ENCODE results near the gene HOXC6.

The HOXC6 gene

GRCh38 chr12:54044425-54045103 lies 16.3 kb downstream of the HOXC6 start:
- DNase-seq = no peak

GRCh38 chr12:54045401-54045800 lies 17.2 kb downstream of the HOXC6 start:
- DNase-seq = no peak

GRCh38 chr12:54045868-54046521 lies 17.8 kb downstream of the HOXC6 start:
- DNase-seq = no peak

DNA sequence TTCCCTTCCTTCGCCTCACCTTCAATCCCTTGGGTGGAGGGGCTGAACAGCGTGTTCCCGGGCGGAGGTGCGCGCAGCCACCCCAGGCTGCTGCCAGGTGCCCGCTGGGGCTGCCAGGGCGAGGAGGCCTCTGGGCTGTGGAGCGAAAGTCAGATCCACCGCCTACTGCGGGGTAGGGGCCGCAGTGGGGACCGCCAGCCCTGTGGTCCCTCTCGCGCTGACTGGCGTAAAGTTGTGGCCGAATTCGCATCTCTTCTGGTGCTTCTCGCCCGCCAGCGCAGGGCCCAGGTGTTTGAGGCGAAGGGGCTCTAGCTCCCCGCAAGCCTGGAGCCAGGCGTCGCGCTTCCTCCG lies 18.5 kb downstream of the HOXC6 start:
- DNase-seq = no peak

DNA sequence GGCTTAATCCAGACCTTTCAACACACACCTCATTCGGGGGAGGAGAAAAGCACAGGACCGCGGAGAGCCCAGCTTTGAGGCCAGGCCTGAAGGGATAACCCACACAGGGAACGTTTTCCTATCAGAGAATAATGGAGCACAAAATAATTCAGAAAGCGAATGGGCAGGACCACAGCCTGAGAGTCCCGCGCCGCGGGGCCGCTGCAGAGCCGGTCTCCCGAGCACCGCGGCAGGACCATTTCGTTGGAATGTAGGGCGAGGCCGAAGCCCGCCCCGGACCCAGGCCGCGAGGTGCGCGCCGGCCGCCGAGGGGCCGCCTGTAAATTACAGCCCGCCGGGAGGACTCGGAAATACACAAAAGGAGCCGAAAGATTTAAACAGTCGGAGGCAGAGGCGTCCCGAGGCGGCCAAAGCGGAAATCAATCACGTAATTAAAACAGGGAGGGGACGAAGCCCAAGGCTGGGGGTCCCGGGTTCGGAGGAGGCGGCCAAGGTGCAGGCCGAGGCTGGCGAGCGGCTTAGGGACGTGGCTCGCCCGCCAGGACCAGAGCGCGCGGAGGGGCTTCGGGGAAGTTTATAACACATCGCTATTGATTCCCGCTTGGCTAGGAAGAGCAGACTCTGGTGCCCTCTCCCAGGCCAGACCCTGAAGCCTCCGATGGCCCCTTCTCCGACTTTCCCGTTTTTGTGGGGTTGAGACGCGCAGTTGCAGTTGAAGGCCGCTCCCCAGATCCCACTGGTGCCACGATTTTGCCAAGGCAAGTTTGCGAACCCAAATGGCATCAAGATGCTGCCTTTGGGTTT lies 19.1 kb downstream of the HOXC6 start:
- DNase-seq = no peak

DNA sequence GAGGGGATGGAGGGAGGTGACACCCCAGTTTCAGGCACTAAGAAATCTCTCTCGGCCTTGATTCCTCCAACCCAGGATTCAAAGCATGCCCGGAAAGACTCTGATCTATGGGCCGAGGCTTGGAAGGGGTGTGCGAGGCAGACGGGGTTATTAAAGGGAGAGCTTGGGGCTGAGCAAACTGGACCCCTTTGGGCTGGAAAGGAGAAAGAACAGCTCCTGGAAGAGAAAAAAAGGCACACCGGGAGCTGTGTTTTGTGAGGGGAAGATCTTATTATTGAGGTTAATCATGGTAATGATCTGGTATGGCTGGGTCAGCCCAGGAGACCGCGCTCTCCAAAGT lies 19.7 kb downstream of the HOXC6 start:
- DNase-seq = no peak

GRCh38 chr12:54048406-54049093 lies 20.3 kb downstream of the HOXC6 start:
- DNase-seq = no peak

- DNase-seq = no peak
Observed at GRCh38 chr12:54049108-54049507, 20.9 kb downstream of the HOXC6 start.

GRCh38 chr12:54050482-54050810 lies 22.2 kb downstream of the HOXC6 start:
- DNase-seq = no peak

DNA sequence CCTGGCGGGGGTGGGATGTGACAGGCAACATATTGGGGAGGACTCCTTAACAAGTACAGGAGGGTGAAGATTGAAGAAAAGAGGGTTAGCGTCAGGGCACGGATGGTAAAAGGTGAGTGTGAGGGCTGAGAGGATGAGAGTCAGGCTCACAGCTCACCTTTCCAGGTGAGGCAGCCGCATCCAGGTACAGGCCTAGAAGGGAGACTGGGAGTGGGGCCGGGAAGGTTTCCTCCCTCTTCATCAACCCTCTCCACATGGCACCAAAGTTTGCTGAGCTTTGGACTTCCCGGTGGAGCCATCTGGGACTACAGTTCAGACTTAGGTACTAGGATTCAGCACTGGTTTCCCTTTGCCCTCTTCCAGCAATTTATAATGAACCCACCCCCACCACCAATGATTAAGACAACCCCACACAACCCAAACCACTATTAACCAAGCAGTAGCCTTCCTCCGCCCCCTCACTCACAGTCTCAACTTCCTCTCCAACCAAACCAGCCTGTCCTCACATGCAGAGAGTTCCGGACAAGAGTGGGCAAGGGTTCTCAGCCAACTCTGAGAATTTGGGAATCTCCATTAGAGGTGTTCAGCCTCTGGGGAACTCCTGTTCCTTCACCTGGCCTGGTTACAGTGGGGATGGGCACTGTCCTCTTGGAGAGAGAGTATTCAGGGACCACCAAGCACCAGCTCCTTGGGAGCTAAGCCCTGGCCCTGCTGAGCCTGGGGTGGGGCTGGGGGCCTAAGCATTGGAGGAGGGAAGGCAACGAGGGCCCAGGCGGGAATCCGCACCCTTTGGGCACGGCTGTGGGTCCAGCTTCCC lies 23.0 kb downstream of the HOXC6 start:
- no peak for DNase-seq

DNA sequence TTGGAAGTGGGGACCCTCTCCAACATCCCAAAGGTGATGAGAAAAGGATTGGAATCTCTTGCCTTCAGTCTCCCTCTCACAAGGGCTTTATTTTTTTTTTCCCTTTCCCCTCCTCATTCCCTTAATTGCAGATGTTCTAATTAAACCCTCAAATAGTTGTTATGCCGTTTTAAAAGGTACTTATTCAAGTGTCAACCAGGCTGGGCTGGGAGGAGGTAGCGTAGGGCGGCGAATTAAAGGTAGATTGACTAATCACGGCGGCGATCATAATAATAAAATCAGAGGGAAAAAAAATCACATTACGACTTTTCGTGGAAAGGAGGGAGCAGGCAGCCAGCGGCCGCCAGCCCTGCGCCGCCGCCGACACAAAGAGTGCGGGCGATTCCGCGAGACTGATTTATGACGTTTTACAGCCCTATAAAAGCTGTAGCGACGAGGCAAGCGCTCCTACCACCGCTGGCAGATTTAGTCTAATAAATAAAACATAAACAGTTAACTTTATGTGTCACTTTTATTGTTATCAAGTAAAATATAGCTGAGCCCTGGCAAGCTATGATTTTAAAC lies 23.7 kb downstream of the HOXC6 start:
- no peak for DNase-seq

- no peak for DNase-seq
Observed at GRCh38 chr12:54052438-54053002, 24.3 kb downstream of the HOXC6 start.

- no peak for DNase-seq
Observed at GRCh38 chr12:54053003-54053750, 24.9 kb downstream of the HOXC6 start.

DNA sequence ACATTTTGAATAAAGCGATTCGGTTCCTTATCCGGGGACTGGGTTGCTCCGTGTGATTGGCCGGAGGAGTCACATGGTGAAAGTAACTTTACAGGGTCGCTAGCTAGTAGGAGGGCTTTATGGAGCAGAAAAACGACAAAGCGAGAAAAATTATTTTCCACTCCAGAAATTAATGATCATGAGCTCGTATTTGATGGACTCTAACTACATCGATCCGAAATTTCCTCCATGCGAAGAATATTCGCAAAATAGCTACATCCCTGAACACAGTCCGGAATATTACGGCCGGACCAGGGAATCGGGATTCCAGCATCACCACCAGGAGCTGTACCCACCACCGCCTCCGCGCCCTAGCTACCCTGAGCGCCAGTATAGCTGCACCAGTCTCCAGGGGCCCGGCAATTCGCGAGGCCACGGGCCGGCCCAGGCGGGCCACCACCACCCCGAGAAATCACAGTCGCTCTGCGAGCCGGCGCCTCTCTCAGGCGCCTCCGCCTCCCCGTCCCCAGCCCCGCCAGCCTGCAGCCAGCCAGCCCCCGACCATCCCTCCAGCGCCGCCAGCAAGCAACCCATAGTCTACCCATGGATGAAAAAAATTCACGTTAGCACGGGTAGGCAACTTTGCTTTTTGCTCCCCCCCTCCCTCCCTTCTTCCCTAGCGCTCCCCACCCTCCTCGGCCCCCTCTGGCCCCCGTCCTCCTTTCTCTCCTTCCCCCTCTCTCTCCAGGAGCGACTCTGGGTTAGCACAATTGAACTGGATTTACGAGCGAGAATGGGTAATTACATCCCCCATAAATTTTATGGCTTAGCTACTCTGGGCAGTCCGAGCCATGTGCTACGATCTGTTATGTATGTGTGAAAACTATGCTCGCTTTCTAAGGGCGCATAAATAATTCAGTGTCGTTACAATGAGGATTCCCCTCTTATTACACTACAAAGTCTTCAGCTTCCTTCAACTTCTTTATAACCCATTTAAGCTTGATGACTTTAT lies 25.8 kb downstream of the HOXC6 start, which contains the start of gene HOXC4:
Gene HOXC4 (plus strand): TSS at position 85 of the 991 bp plus-strand sequence. CDS start 88 bp downstream, at position 173.
- DNase-seq = no peak

DNA sequence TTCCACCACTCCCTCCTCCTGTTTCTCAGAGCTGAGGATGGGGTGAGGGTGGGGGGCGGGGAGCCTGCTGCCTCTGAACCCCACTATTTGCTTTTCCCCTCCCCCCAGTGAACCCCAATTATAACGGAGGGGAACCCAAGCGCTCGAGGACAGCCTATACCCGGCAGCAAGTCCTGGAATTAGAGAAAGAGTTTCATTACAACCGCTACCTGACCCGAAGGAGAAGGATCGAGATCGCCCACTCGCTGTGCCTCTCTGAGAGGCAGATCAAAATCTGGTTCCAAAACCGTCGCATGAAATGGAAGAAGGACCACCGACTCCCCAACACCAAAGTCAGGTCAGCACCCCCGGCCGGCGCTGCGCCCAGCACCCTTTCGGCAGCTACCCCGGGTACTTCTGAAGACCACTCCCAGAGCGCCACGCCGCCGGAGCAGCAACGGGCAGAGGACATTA lies 26.5 kb downstream of the HOXC6 start:
- no peak for DNase-seq

DNA sequence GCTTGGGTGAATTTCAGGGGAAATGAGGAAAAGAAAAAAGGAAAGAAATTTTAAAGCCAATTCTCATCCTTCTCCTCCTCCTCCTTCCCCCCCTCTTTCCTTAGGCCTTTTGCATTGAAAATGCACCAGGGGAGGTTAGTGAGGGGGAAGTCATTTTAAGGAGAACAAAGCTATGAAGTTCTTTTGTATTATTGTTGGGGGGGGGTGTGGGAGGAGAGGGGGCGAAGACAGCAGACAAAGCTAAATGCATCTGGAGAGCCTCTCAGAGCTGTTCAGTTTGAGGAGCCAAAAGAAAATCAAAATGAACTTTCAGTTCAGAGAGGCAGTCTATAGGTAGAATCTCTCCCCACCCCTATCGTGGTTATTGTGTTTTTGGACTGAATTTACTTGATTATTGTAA lies 27.3 kb downstream of the HOXC6 start:
- no peak for DNase-seq

- no peak for DNase-seq
Observed at GRCh38 chr12:54056110-54056509, 27.9 kb downstream of the HOXC6 start.

GRCh38 chr12:54058128-54058768 lies 30.0 kb downstream of the HOXC6 start:
- no peak for DNase-seq

GRCh38 chr12:54059668-54060067 lies 31.4 kb downstream of the HOXC6 start:
- DNase-seq = no peak
